Activated CD8-positive, alpha-beta T cell treated with anti-CD3 and anti-CD28 coated beads, Interleukin-2, amount 10 ng/mL, durations not matched to agents 7 days and 5 days (primary cell): ENCODE measurements around the gene DMAP1. TPM values are rescaled to one million over a fixed set of nuclear protein-coding genes. Genes with fewer than 3 reads are reported as not detected.

Experiments used
- ATAC-seq: fragments of 150-1000 bp; cut with Tn5 transposase; one replicate; pipeline ENCODE4 v1.10.0; 2021; ENCODE audit warnings: moderate library complexity
- CTCF ChIA-PET: fragments of 350-600 bp; sonication (Branson Sonifier 250); formaldehyde crosslinking; loops from one replicate; lab custom pipeline; 2021; ENCODE audit warnings: antibody characterized with exemption; lab: Charles Lee
- POLR2A ChIA-PET: fragments of 350-600 bp; sonication (Branson Sonifier 250); formaldehyde crosslinking; loops from one replicate; lab custom pipeline; 2021; ENCODE audit warnings: antibody characterized with exemption; lab: Charles Lee
- DNase-seq: peaks from one replicate; pipeline ENCODE4 v3.0.0-alpha.2; 2020
- H3K27ac Mint-ChIP-seq: one replicate; pipeline ENCODE4 v1.8.0; 2021; ENCODE audit warnings: mild to moderate bottlenecking, mixed read lengths
- H3K27me3 Mint-ChIP-seq: one replicate; pipeline ENCODE4 v1.8.0; 2021; ENCODE audit warnings: low read depth, mixed read lengths
- H3K36me3 Mint-ChIP-seq: one replicate; pipeline ENCODE4 v1.8.0; 2021; ENCODE audit warnings: low read depth, mixed read lengths
- H3K4me1 Mint-ChIP-seq: one replicate; pipeline ENCODE4 v1.8.0; 2021; ENCODE audit warnings: low read depth, mixed read lengths
- H3K4me3 Mint-ChIP-seq: one replicate; pipeline ENCODE4 v1.8.0; 2021; ENCODE audit warnings: mild to moderate bottlenecking, mixed read lengths
- H3K9me3 Mint-ChIP-seq: one replicate; pipeline ENCODE4 v1.8.0; 2022; ENCODE audit warnings: mixed read lengths; ENCODE audit not compliant: insufficient read depth
- total RNA-seq, 2 experiments: library from RNA; stranded (reverse); gene quantifications; one replicate each; pipeline ENCODE4 v1.2.3, GENCODE V29; 2021

Gene DMAP1
- total RNA-seq, 2 experiments from 2014 or later = 33.3 to 34.9 TPM

- POLR2A ChIA-PET = no interaction called here
- H3K27me3 Mint-ChIP-seq = no peaks in the 10 kb centered on the region
- CTCF ChIA-PET = interaction anchor here (2.8 kb wide), 1 partner anchor 11 kb away, joined by 16 read pairs; no protein-coding TSS in a partner anchor
- no peak overlapping the region for H3K4me3 Mint-ChIP-seq
- no peak for DNase-seq
- H3K36me3 Mint-ChIP-seq = no peaks in the 10 kb centered on the region
- H3K4me1 Mint-ChIP-seq = peaks cover 2% of the 10 kb centered on the region
- ATAC-seq = no peak
- no peak overlapping the region for H3K27ac Mint-ChIP-seq
- H3K9me3 Mint-ChIP-seq = no peaks in the 10 kb centered on the region
Observed at GRCh38 chr1:44229435-44230167, 16.3 kb downstream of the DMAP1 start.

- H3K4me3 Mint-ChIP-seq = no peak overlapping the region
- no peaks in the 10 kb centered on the region for H3K9me3 Mint-ChIP-seq
- POLR2A ChIA-PET = no interaction called here
- DNase-seq = no peak
- no peak for ATAC-seq
- no peak overlapping the region for H3K27ac Mint-ChIP-seq
- CTCF ChIA-PET = no interaction called here
- no peaks in the 10 kb centered on the region for H3K36me3 Mint-ChIP-seq
- H3K27me3 Mint-ChIP-seq = no peaks in the 10 kb centered on the region
- H3K4me1 Mint-ChIP-seq = peaks cover 2% of the 10 kb centered on the region
Observed at GRCh38 chr1:44230796-44231195, 17.5 kb downstream of the DMAP1 start.

GRCh38 chr1:44233593-44233992, 20.3 kb downstream of the DMAP1 start:
- Mint-ChIP-seq H3K36me3 (no peaks in the 10 kb centered on the region), H3K4me3 (no peak overlapping the region), H3K27ac (no peak overlapping the region), H3K27me3 (no peaks in the 10 kb centered on the region), H3K9me3 (no peaks in the 10 kb centered on the region), H3K4me1 (peaks cover 5% of the 10 kb centered on the region)
- POLR2A ChIA-PET = no interaction called here
- ATAC-seq (no peak), DNase-seq (no peak)
- CTCF ChIA-PET = interaction anchor here (1.1 to 2.6 kb wide), 2 partner anchors 16 to 418 kb away, joined by 4 to 14 read pairs; no protein-coding TSS in a partner anchor

GRCh38 chr1:44235808-44236207, 22.5 kb downstream of the DMAP1 start:
- Mint-ChIP-seq H3K27me3 (no peaks in the 10 kb centered on the region), H3K9me3 (no peaks in the 10 kb centered on the region), H3K4me3 (no peak overlapping the region), H3K27ac (no peak overlapping the region), H3K36me3 (no peaks in the 10 kb centered on the region), H3K4me1 (peaks cover 5% of the 10 kb centered on the region)
- ATAC-seq (no peak), DNase-seq (no peak)
- POLR2A ChIA-PET = no interaction called here
- CTCF ChIA-PET = interaction anchor here (1.4 kb wide), 1 partner anchor 11 kb away, joined by 3 read pairs; no protein-coding TSS in a partner anchor

- H3K36me3 Mint-ChIP-seq = no peaks in the 10 kb centered on the region
- no peaks in the 10 kb centered on the region for H3K27me3 Mint-ChIP-seq
- H3K4me3 Mint-ChIP-seq = no peak overlapping the region
- H3K9me3 Mint-ChIP-seq = no peaks in the 10 kb centered on the region
- peaks cover 5% of the 10 kb centered on the region for H3K4me1 Mint-ChIP-seq
- ATAC-seq (no peak), DNase-seq (no peak)
- ChIA-PET POLR2A (no interaction called here), CTCF (interaction anchor here (0.9 to 3.0 kb wide), 5 partner anchors 12 to 81 kb away, joined by 3 to 25 read pairs (median 3); partner anchors contain the start of gene DMAP1)
- no peak overlapping the region for H3K27ac Mint-ChIP-seq
Observed at GRCh38 chr1:44236490-44237272, 23.4 kb downstream of the DMAP1 start.

GRCh38 chr1:44237721-44238457, 24.6 kb downstream of the DMAP1 start:
- H3K36me3 Mint-ChIP-seq = no peaks in the 10 kb centered on the region
- peak; percentile 89 for ATAC-seq
- CTCF ChIA-PET = interaction anchor here (0.6 to 3.0 kb wide), 7 partner anchors 9 to 60 kb away, joined by 3 to 25 read pairs (median 5); partner anchors contain the start of gene DMAP1
- H3K27me3 Mint-ChIP-seq = no peaks in the 10 kb centered on the region
- no peak overlapping the region for H3K4me3 Mint-ChIP-seq
- H3K4me1 Mint-ChIP-seq = peaks cover 5% of the 10 kb centered on the region
- no peaks in the 10 kb centered on the region for H3K9me3 Mint-ChIP-seq
- peak; percentile 65 for DNase-seq
- no peak overlapping the region for H3K27ac Mint-ChIP-seq
- POLR2A ChIA-PET = interaction anchor here (0.9 kb wide), 1 partner anchor 13 kb away, joined by 4 read pairs; no protein-coding TSS in a partner anchor

- Mint-ChIP-seq H3K9me3 (no peaks in the 10 kb centered on the region), H3K27ac (no peak overlapping the region), H3K36me3 (no peaks in the 10 kb centered on the region), H3K4me3 (no peak overlapping the region), H3K4me1 (peaks cover 5% of the 10 kb centered on the region), H3K27me3 (no peaks in the 10 kb centered on the region)
- DNase-seq (no peak), ATAC-seq (no peak)
- ChIA-PET POLR2A (interaction anchor here (0.9 kb wide), 1 partner anchor 14 kb away, joined by 4 read pairs; no protein-coding TSS in a partner anchor), CTCF (interaction anchor here (0.7 to 3.0 kb wide), 7 partner anchors 8 to 60 kb away, joined by 3 to 25 read pairs (median 5); partner anchors contain the start of gene DMAP1)
Observed at GRCh38 chr1:44238660-44239059, 25.4 kb downstream of the DMAP1 start.

- Mint-ChIP-seq H3K9me3 (no peaks in the 10 kb centered on the region), H3K27ac (no peak overlapping the region), H3K4me3 (no peak overlapping the region), H3K36me3 (no peaks in the 10 kb centered on the region), H3K4me1 (peaks cover 5% of the 10 kb centered on the region), H3K27me3 (no peaks in the 10 kb centered on the region)
- ATAC-seq (no peak), DNase-seq (no peak)
- CTCF ChIA-PET = interaction anchor here (0.7 to 3.0 kb wide), 6 partner anchors 11 to 27 kb away, joined by 3 to 25 read pairs (median 8); partner anchors contain the start of gene DMAP1
- POLR2A ChIA-PET = no interaction called here
Observed at GRCh38 chr1:44239331-44239960, 26.2 kb downstream of the DMAP1 start.

- H3K27me3 Mint-ChIP-seq = no peaks in the 10 kb centered on the region
- no peaks in the 10 kb centered on the region for H3K9me3 Mint-ChIP-seq
- POLR2A ChIA-PET = no interaction called here
Observed at GRCh38 chr1:44239961-44240371, 26.7 kb downstream of the DMAP1 start.

GRCh38 chr1:44240802-44241671, 27.8 kb downstream of the DMAP1 start:
- Mint-ChIP-seq H3K27ac (peak overlapping the region; percentile 11), H3K9me3 (no peaks in the 10 kb centered on the region), H3K4me3 (no peak overlapping the region), H3K4me1 (peaks cover 5% of the 10 kb centered on the region), H3K36me3 (no peaks in the 10 kb centered on the region), H3K27me3 (no peaks in the 10 kb centered on the region)
- ATAC-seq (no peak), DNase-seq (no peak)
- ChIA-PET POLR2A (no interaction called here), CTCF (interaction anchor here (1.0 to 1.3 kb wide), 2 partner anchors 16 to 24 kb away, joined by 3 to 4 read pairs; no protein-coding TSS in a partner anchor)

More at GRCh38 chr1:44239961-44240371, 26.7 kb downstream of the DMAP1 start:
- no peak for ATAC-seq
- no peaks in the 10 kb centered on the region for H3K36me3 Mint-ChIP-seq
- peaks cover 5% of the 10 kb centered on the region for H3K4me1 Mint-ChIP-seq
- CTCF ChIA-PET = interaction anchor here (1.0 to 2.9 kb wide), 3 partner anchors 15 to 27 kb away, joined by 3 to 11 read pairs (median 4); partner anchors contain the start of gene DMAP1
- DNase-seq = no peak
- no peak overlapping the region for H3K27ac Mint-ChIP-seq
- no peak overlapping the region for H3K4me3 Mint-ChIP-seq
